ENCODE measurements around the gene ATP2B1. TPM values are rescaled to one million over a fixed set of nuclear protein-coding genes. Genes with fewer than 3 reads are reported as not detected.

ATP2B1 gene
- total and polyA plus RNA-seq, 8 donors = 4.3 to 22.4 (median 14.4) TPM

- Histone ChIP-seq H3K27me3 (no peaks in the 10 kb centered on the region), H3K9me3 (no peaks in the 10 kb centered on the region), H3K27ac (no peak overlapping the region), H3K36me3 (no peaks in the 10 kb centered on the region), H3K4me1 (peaks cover 8 to 18% (median 12%) of the 10 kb centered on the region in 3 donors), H3K4me3 (no peak overlapping the region)
- 51 to 58% methylated on average over 1 of the region's 1 CpG for WGBS, 2 donors
- FAIRE-seq = no peak
- no peak for DNase-seq
- TF ChIP-seq CTCF (IDR thresholded peaks at IDR 0.05) = no peak
- intact Hi-C loops (cut with DNase I) = no loop called here
- no peak for ATAC-seq
Measured at GRCh38 chr12:89690925-89691324, 17.7 kb downstream of the ATP2B1 start.

GRCh38 chr12:89689306-89689705 lies 19.3 kb downstream of the ATP2B1 start:
- no peaks in the 10 kb centered on the region for H3K9me3 ChIP-seq
- no peak overlapping the region for H3K27ac ChIP-seq
- peaks cover 8 to 12% (median 12%) of the 10 kb centered on the region in 3 donors for H3K4me1 ChIP-seq
- H3K4me3 ChIP-seq = no peak overlapping the region
- ATAC-seq (no peak), DNase-seq (no peak), FAIRE-seq (no peak)
- no peaks in the 10 kb centered on the region for H3K36me3 ChIP-seq
- intact Hi-C loops (cut with DNase I) = no loop called here
- no peak for TF ChIP-seq CTCF (IDR thresholded peaks at IDR 0.05)
- H3K27me3 ChIP-seq = no peaks in the 10 kb centered on the region
- WGBS, 2 donors = 90% methylated on average over 3 of the region's 3 CpGs

GRCh38 chr12:89686311-89686710 lies 22.3 kb downstream of the ATP2B1 start:
- Histone ChIP-seq H3K36me3 (no peaks in the 10 kb centered on the region), H3K4me1 (no peaks in the 10 kb centered on the region), H3K27me3 (no peaks in the 10 kb centered on the region), H3K27ac (no peak overlapping the region), H3K4me3 (no peak overlapping the region), H3K9me3 (no peaks in the 10 kb centered on the region)
- FAIRE-seq = no peak
- DNase-seq = no peak
- no peak for TF ChIP-seq CTCF (IDR thresholded peaks at IDR 0.05)
- ATAC-seq = no peak
- intact Hi-C loops (cut with DNase I) = no loop called here
- WGBS, 2 donors = 92 to 100% methylated on average over 2 of the region's 2 CpGs

GRCh38 chr12:89685363-89685972 lies 23.2 kb downstream of the ATP2B1 start:
- Histone ChIP-seq H3K27ac (no peak overlapping the region), H3K36me3 (no peaks in the 10 kb centered on the region), H3K4me1 (no peaks in the 10 kb centered on the region), H3K4me3 (no peak overlapping the region), H3K9me3 (no peaks in the 10 kb centered on the region), H3K27me3 (no peaks in the 10 kb centered on the region)
- DNase-seq = no peak
- ATAC-seq = no peak
- no peak for FAIRE-seq
- intact Hi-C loops (cut with DNase I) = no loop called here
- no peak for TF ChIP-seq CTCF (IDR thresholded peaks at IDR 0.05)

- Histone ChIP-seq H3K27me3 (no peaks in the 10 kb centered on the region), H3K4me1 (no peaks in the 10 kb centered on the region), H3K4me3 (no peak overlapping the region), H3K27ac (no peak overlapping the region), H3K36me3 (no peaks in the 10 kb centered on the region), H3K9me3 (no peaks in the 10 kb centered on the region)
- no peak for TF ChIP-seq CTCF (IDR thresholded peaks at IDR 0.05)
- intact Hi-C loops (cut with DNase I) = no loop called here
- DNase-seq (no peak), FAIRE-seq (no peak), ATAC-seq (no peak)
- WGBS, 2 donors = 88% methylated on average over 3 of the region's 3 CpGs
Measured at GRCh38 chr12:89684136-89684535, 24.5 kb downstream of the ATP2B1 start.

All from pancreas (tissue), 10 donors.